ENCODE results near the gene SYNRG. TPM values are rescaled to one million over a fixed set of nuclear protein-coding genes. Genes with fewer than 3 reads are reported as not detected.

The SYNRG gene
- total and polyA plus RNA-seq, 4 donors = 6.5 to 20.5 (median 15.9) TPM

DNA sequence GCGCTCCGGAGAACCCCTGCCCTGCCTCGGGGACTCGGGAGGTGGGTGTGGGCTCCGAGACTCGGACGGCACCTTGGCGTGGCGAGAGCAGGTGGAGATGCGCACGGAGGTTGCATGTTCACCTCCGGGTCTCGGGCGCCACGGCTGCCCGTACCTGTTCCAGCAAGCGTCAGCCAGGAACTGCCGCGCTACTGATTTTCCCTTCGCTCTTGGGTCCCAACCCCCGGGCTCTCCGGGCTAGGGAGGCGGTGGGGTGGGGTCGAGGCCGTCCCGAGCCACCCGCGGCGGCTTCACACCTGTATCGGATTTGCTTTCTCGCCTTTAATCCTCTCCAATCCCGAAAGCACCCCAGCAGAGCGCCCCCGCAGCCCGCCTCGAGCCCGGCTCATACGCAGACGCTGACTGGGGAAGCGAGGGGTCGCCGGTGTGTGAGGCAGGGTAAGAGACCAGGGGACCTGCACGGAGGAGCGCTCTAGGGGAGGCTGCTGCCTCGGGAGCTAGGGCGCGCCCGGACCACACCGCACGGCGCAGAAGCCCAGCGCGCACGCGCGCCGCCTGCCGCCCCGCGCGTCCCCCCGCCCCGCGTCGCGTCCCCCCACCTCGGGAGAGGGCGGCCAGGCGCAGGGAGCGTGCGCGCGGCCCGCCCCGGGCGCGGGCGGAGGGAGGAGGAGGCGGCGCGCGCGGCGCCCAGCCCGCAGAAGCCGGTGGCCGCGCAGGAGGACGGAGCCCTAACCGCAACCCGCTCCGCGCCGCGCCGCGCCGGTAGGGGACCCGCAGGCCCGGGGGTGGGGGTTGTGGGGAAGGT lies 119.8 kb downstream of the SYNRG start, which contains the start of gene DUSP14:
Gene DUSP14, plus strand, starts transcription at position 695 of the 805 bp plus-strand sequence. CDS start 22,382 bp downstream, outside the sequence.
- TF ChIP-seq, protein P1, sequence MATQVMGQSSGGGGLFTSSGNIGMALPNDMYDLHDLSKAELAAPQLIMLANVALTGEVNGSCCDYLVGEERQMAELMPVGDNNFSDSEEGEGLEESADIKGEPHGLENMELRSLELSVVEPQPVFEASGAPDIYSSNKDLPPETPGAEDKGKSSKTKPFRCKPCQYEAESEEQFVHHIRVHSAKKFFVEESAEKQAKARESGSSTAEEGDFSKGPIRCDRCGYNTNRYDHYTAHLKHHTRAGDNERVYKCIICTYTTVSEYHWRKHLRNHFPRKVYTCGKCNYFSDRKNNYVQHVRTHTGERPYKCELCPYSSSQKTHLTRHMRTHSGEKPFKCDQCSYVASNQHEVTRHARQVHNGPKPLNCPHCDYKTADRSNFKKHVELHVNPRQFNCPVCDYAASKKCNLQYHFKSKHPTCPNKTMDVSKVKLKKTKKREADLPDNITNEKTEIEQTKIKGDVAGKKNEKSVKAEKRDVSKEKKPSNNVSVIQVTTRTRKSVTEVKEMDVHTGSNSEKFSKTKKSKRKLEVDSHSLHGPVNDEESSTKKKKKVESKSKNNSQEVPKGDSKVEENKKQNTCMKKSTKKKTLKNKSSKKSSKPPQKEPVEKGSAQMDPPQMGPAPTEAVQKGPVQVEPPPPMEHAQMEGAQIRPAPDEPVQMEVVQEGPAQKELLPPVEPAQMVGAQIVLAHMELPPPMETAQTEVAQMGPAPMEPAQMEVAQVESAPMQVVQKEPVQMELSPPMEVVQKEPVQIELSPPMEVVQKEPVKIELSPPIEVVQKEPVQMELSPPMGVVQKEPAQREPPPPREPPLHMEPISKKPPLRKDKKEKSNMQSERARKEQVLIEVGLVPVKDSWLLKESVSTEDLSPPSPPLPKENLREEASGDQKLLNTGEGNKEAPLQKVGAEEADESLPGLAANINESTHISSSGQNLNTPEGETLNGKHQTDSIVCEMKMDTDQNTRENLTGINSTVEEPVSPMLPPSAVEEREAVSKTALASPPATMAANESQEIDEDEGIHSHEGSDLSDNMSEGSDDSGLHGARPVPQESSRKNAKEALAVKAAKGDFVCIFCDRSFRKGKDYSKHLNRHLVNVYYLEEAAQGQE (IDR thresholded peaks at IDR 0.05) = no peak
- TF ChIP-seq YY1 (IDR thresholded peaks at IDR 0.05) (no peak), NR2F2 (IDR thresholded peaks at IDR 0.05) (no peak), EGR1 (IDR thresholded peaks at IDR 0.05; ENCODE audit: low read depth in 2 of 2) (no peak), TAF1 (conservative IDR thresholded peaks at IDR 0.05) (no peak), SP1 (IDR thresholded peaks at IDR 0.05) (no peak), HNF4G (IDR thresholded peaks at IDR 0.05) (no peak), RAD21 (IDR thresholded peaks at IDR 0.05) (no peak), FOXA2 (IDR thresholded peaks at IDR 0.05) (no peak), HNF4A (conservative IDR thresholded peaks at IDR 0.05) (no peak), FOXA1 (IDR thresholded peaks at IDR 0.05) (no peak), GABPA (IDR thresholded peaks at IDR 0.05 in 1 of 2, conservative IDR thresholded peaks at IDR 0.05 in 1 of 2) (no peak), JUND (IDR thresholded peaks at IDR 0.05) (no peak)
- TF ChIP-seq, protein P2, sequence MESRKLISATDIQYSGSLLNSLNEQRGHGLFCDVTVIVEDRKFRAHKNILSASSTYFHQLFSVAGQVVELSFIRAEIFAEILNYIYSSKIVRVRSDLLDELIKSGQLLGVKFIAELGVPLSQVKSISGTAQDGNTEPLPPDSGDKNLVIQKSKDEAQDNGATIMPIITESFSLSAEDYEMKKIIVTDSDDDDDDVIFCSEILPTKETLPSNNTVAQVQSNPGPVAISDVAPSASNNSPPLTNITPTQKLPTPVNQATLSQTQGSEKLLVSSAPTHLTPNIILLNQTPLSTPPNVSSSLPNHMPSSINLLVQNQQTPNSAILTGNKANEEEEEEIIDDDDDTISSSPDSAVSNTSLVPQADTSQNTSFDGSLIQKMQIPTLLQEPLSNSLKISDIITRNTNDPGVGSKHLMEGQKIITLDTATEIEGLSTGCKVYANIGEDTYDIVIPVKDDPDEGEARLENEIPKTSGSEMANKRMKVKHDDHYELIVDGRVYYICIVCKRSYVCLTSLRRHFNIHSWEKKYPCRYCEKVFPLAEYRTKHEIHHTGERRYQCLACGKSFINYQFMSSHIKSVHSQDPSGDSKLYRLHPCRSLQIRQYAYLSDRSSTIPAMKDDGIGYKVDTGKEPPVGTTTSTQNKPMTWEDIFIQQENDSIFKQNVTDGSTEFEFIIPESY (IDR thresholded peaks at IDR 0.05) = no peak
- TF ChIP-seq, protein P3, sequence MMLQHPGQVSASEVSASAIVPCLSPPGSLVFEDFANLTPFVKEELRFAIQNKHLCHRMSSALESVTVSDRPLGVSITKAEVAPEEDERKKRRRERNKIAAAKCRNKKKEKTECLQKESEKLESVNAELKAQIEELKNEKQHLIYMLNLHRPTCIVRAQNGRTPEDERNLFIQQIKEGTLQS (IDR thresholded peaks at IDR 0.05) = no peak
- TF ChIP-seq, protein P4, sequence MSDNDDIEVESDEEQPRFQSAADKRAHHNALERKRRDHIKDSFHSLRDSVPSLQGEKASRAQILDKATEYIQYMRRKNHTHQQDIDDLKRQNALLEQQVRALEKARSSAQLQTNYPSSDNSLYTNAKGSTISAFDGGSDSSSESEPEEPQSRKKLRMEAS (IDR thresholded peaks at IDR 0.05) = no peak
- TF ChIP-seq, protein P5, sequence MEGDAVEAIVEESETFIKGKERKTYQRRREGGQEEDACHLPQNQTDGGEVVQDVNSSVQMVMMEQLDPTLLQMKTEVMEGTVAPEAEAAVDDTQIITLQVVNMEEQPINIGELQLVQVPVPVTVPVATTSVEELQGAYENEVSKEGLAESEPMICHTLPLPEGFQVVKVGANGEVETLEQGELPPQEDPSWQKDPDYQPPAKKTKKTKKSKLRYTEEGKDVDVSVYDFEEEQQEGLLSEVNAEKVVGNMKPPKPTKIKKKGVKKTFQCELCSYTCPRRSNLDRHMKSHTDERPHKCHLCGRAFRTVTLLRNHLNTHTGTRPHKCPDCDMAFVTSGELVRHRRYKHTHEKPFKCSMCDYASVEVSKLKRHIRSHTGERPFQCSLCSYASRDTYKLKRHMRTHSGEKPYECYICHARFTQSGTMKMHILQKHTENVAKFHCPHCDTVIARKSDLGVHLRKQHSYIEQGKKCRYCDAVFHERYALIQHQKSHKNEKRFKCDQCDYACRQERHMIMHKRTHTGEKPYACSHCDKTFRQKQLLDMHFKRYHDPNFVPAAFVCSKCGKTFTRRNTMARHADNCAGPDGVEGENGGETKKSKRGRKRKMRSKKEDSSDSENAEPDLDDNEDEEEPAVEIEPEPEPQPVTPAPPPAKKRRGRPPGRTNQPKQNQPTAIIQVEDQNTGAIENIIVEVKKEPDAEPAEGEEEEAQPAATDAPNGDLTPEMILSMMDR (IDR thresholded peaks at IDR 0.05; ENCODE audit: low read depth, low read length, missing input control) = no peak
- WGBS = under 1% methylated on average over 100 of the region's 100 CpGs
- peak within 1 kb of the TSS; percentile 82 to 93 for H3K27ac ChIP-seq (ENCODE audit: low read depth in 1 of 2, low read length in 2 of 2)
- H3K9ac ChIP-seq (ENCODE audit: low read depth in 1 of 2, low read length in 2 of 2) = peak within 1 kb of the TSS; percentile 75 to 78
- peak within 1 kb of the TSS; percentile 83 to 90 (median 87) for H3K4me3 ChIP-seq (ENCODE audit: low read depth in 1 of 3, low read length in 3 of 3)
- peaks cover 0 to 45% (median 37%) of the 10 kb centered on the region in 4 donors for H3K4me1 ChIP-seq (ENCODE audit: control insufficient read depth in 4 of 4, insufficient read depth in 4 of 4, low read length in 3 of 4)
- no peaks in the 10 kb centered on the region for H3K9me3 ChIP-seq (ENCODE audit: control insufficient read depth in 4 of 4, low read length in 3 of 4)
- H3K27me3 ChIP-seq (ENCODE audit: control insufficient read depth in 4 of 4, insufficient read depth in 4 of 4, low read length in 3 of 4) = no peaks in the 10 kb centered on the region
- DNase-seq (ENCODE audit: low spot score) = peak; percentile 74
- H3K36me3 ChIP-seq (ENCODE audit: control insufficient read depth in 4 of 4, insufficient read depth in 3 of 4, low read depth in 1 of 4, low read length in 3 of 4) = no peaks in the 10 kb centered on the region

All from liver (tissue), 9 donors.